Activated CD4-positive, alpha-beta memory T cell treated with anti-CD3 and anti-CD28 coated beads, Interleukin-2, amount 10 ng/mL, durations not matched to agents 7 days and 5 days (primary cell): ENCODE measurements around the gene ETS1. TPM values are rescaled to one million over a fixed set of nuclear protein-coding genes. Genes with fewer than 3 reads are reported as not detected.

ENCODE experiments used
- CTCF ChIA-PET: fragments of 350-600 bp; sonication (Branson Sonifier 250); formaldehyde crosslinking; loops from one replicate; lab custom pipeline; 2021; ENCODE audit warnings: antibody characterized with exemption, inconsistent platforms; lab: Charles Lee
- POLR2A ChIA-PET: fragments of 350-600 bp; sonication (Branson Sonifier 250); formaldehyde crosslinking; loops from one replicate; lab custom pipeline; 2021; ENCODE audit warnings: antibody characterized with exemption; lab: Charles Lee
- DNase-seq: peaks from one replicate; pipeline ENCODE4 v3.0.0-alpha.2; 2020
- H3K27ac Mint-ChIP-seq: one replicate; pipeline ENCODE4 v1.8.0; 2021; ENCODE audit warnings: mild to moderate bottlenecking, mixed read lengths
- H3K27me3 Mint-ChIP-seq: one replicate; pipeline ENCODE4 v1.8.0; 2021; ENCODE audit warnings: mixed read lengths
- H3K36me3 Mint-ChIP-seq: one replicate; pipeline ENCODE4 v1.8.0; 2021; ENCODE audit warnings: low read depth, mixed read lengths
- H3K4me1 Mint-ChIP-seq: one replicate; pipeline ENCODE4 v1.8.0; 2021; ENCODE audit warnings: mixed read lengths
- H3K4me3 Mint-ChIP-seq: one replicate; pipeline ENCODE4 v1.8.0; 2021; ENCODE audit warnings: mild to moderate bottlenecking, mixed read lengths
- H3K9me3 Mint-ChIP-seq: one replicate; pipeline ENCODE4 v1.8.0; 2021; ENCODE audit warnings: mixed read lengths
- total RNA-seq, 2 experiments: library from RNA; stranded (reverse); gene quantifications; one replicate each; pipeline ENCODE4 v1.2.3, GENCODE V29; 2021

The ETS1 gene
- total RNA-seq, 2 experiments from 2014 or later: 572 to 584 TPM

DNA sequence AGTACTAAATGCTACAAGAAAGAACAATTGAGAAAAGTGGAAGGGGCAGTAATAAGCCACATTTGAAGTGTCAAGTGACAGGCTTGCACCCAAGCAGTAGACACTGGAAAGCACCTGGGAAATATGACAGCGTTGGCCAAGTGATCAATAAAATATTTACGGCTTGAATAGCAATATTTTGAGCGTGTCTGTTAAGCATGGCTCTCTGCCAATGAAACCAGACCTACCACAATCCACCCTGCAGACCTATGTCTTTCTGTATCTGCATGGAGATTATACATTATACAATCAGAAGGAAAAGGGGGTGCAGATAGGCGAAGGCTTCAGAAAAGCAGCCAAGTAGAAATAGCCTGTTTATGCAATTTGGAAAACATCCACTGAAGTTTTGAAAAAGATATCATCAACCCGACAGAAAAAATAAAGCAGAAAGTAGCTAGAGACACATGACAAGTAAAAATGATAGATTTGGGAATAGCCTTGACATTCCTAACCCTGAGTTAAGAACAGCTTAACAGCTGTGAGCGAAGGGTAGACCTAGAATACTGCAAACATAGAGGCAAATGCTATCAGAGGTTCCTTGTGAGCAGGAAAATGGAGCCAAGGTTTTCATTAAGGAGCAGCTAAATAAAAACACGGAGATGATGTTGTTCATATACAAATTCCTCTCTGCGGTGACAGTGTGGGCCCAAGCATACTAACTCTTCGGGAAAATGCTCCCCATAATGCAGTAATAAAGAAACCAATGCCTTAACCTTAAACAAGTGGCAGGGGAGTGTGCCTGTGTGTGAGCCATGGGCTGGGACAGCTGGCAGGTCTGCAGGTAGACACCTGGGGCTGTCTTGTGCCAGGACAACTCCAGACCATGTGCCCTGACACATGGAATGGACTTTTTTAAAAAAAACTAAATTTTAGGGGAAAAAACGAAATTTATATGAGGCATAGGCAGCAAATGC is 71.3 kb downstream of the ETS1 start:
- no peak for DNase-seq

DNA sequence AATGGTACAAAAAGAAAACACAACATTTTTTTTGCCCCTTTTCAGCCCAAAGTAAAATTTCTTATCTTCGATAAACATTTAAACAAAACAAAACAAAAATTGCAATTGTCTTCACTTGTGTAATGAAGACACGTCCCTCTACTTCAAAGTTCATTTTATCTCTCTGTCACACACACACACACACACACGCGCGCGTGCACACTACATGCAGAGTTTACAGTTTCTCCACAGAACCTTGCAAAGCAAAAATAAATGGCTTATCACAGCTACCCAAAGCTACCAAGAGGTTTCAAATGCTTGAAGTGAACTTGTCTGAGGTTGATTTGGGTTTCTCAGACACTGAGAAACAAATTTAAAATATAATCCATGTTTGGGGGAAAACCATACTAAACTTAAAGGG is 72.3 kb downstream of the ETS1 start:
- no peak for DNase-seq
- POLR2A ChIA-PET: interaction anchor here (0.8 to 31.4 kb wide), 11 partner anchors 2 to 223 kb away, joined by 3 to 1025 read pairs (median 302); no protein-coding TSS in a partner anchor
- peak overlapping the region; percentile 97 for H3K4me3 Mint-ChIP-seq
- peaks cover 97% of the 10 kb centered on the region for H3K36me3 Mint-ChIP-seq
- CTCF ChIA-PET: interaction anchor here (0.9 to 8.4 kb wide), 8 partner anchors 22 to 316 kb away, joined by 3 to 110 read pairs (median 4); no protein-coding TSS in a partner anchor
- peaks cover 72% of the 10 kb centered on the region for H3K4me1 Mint-ChIP-seq
- peak overlapping the region; percentile 88 for H3K27ac Mint-ChIP-seq
- H3K27me3 Mint-ChIP-seq: no peaks in the 10 kb centered on the region
- no peaks in the 10 kb centered on the region for H3K9me3 Mint-ChIP-seq

More for the DNA sequence above, 71.3 kb downstream of the ETS1 start:
- H3K9me3 Mint-ChIP-seq: no peaks in the 10 kb centered on the region
- H3K4me3 Mint-ChIP-seq: peak overlapping the region; percentile 97
- H3K27ac Mint-ChIP-seq: peak overlapping the region; percentile 88
- H3K27me3 Mint-ChIP-seq: no peaks in the 10 kb centered on the region
- CTCF ChIA-PET: interaction anchor here (0.8 to 8.4 kb wide), 12 partner anchors 8 to 476 kb away, joined by 3 to 110 read pairs (median 4); no protein-coding TSS in a partner anchor
- peaks cover 97% of the 10 kb centered on the region for H3K36me3 Mint-ChIP-seq
- POLR2A ChIA-PET: interaction anchor here (0.8 to 31.4 kb wide), 15 partner anchors 1 to 318 kb away, joined by 3 to 1025 read pairs (median 59); no protein-coding TSS in a partner anchor
- H3K4me1 Mint-ChIP-seq: peaks cover 62% of the 10 kb centered on the region

DNA sequence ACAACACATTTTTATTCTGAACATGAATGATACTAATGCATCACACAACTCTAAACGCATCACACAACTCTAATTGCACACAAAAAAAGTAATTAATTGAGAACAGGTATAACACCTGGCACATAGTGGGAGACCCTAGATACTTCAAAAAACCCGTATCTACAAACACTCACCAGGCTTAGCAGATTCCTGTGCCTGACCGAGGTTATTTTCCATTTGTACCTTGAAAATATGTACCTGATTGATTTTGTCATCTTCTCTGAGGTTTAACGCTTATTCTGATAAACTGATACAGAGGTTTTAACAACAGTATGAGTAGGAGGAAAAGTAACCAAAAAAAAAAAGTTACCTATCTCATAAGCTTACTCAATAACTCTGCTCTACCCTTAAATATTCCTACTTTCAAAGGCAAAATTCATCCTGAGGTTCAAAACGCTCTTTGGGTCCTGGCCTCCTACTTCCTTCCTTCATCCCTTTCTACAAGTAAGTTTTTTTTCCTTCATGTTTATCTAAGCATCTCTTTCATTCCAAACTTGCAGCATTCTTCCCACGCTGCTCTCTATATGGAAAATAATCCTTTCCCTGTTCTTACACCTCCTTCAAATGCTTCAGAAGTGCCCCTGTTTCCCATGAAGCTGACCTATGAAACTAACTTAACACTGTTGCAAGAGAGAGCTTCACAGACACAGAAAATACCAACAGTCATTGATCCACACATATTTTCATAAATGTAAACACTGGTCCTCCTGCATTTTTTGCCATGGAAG is 73.3 kb downstream of the ETS1 start:
- no peak for DNase-seq
- Mint-ChIP-seq H3K4me3 (peak overlapping the region; percentile 97), H3K4me1 (peaks cover 82% of the 10 kb centered on the region), H3K27me3 (no peaks in the 10 kb centered on the region), H3K27ac (peak overlapping the region; percentile 88), H3K9me3 (no peaks in the 10 kb centered on the region), H3K36me3 (peaks cover 98% of the 10 kb centered on the region)
- POLR2A ChIA-PET: interaction anchor here (0.7 to 31.4 kb wide), 11 partner anchors 3 to 222 kb away, joined by 3 to 1025 read pairs (median 302); no protein-coding TSS in a partner anchor
- CTCF ChIA-PET: interaction anchor here (0.7 to 8.4 kb wide), 9 partner anchors 11 to 317 kb away, joined by 3 to 110 read pairs (median 4); no protein-coding TSS in a partner anchor

DNA sequence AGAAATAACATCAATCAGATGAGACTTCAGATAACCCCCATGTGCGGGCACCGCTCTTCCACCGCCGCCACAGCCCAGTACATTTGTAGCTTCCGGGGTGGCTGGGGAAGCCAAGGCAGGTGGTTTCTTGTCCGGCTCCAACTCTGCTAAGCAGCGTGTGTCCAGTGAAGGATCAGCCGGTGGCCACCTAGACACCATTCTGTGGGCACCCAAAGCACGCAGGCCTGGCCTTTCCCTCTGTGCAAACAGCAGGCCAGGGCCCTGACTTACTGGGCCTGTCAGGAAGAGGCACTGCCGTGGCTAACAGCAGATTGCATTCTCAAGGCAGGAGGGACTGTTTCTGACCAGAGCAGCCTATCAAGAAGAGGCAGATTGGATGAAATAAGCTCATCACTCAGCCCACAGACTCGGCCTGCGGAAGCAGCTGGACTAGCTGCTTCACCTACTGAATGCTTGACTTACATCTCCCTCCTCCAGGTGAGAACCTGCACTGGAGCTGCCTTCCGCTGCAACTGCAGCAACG is 74.8 kb downstream of the ETS1 start:
- CTCF ChIA-PET: interaction anchor here (0.8 to 6.6 kb wide), 10 partner anchors 12 to 473 kb away, joined by 3 to 80 read pairs (median 6); no protein-coding TSS in a partner anchor
- POLR2A ChIA-PET: interaction anchor here (0.9 to 31.4 kb wide), 17 partner anchors 4 to 245 kb away, joined by 3 to 1025 read pairs (median 11); partner anchors contain the start of gene FLI1
- Mint-ChIP-seq H3K36me3 (peaks cover 97% of the 10 kb centered on the region), H3K9me3 (no peaks in the 10 kb centered on the region), H3K4me1 (peaks cover 97% of the 10 kb centered on the region), H3K4me3 (peak overlapping the region; percentile 97), H3K27me3 (no peaks in the 10 kb centered on the region), H3K27ac (peak overlapping the region; percentile 88)
- DNase-seq: peak; percentile 63

DNA sequence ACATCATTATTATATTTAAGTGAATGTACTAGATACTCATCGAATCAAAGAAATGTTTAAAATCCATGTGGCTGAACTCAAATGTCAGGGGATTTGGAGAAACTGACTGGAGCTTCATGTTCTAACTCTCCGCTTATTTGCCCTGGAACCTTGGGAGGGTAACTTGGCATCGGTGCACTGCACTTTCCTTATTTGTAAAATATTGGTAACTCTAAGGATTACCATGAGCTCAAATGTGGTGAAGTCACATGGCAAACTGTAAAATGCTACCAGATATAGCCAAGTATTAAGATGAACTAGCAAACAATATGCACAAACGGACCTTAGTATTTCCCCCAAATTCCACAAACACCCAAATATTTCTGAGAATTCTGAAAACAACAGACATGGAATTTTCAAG is 75.6 kb downstream of the ETS1 start:
- DNase-seq: no peak
- ChIA-PET POLR2A (interaction anchor here (0.7 to 31.4 kb wide), 18 partner anchors 4 to 246 kb away, joined by 3 to 1025 read pairs (median 11); partner anchors contain the start of gene FLI1), CTCF (interaction anchor here (0.9 to 6.6 kb wide), 14 partner anchors 9 to 472 kb away, joined by 3 to 80 read pairs (median 8); no protein-coding TSS in a partner anchor)
- Mint-ChIP-seq H3K4me1 (peaks cover 98% of the 10 kb centered on the region), H3K27ac (peak overlapping the region; percentile 88), H3K9me3 (no peaks in the 10 kb centered on the region), H3K36me3 (peaks cover 97% of the 10 kb centered on the region), H3K27me3 (no peaks in the 10 kb centered on the region), H3K4me3 (peak overlapping the region; percentile 97)

DNA sequence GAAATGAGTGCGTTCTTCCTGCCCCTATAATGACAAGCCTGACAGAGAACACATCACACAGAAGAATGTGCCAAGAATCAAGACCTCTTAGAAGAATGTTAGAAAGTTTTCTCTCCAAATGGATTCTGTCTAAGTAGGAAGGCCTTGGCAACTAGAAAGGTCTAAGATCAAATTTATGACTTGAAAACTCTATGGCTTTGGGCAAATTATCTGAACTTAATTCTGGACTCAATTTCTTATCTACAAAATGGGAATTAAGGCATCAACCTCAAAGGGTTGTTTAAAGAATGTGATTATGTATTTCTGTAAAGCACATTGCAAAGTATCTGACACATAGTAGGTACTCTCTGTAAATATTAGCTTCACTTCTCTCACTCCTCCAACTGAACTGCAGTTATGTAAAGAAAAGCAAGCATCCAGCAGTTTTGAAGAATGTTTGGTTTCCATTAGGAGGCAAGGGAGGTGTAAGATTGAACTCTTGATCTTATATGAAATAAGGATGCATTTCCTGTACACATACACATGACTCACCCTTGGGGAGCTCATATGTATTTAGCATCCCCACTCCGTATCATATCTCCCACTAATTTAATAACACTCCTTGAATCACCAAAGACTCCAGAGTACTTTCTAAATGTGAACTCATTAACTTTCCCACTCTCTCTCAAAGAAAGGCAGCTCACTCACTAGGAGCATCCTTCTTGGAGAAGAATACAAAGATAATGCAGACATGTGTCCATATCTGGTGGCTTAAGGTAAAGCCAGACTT is 77.6 kb downstream of the ETS1 start:
- CTCF ChIA-PET: interaction anchor here (0.7 to 6.6 kb wide), 13 partner anchors 7 to 209 kb away, joined by 3 to 80 read pairs (median 8); no protein-coding TSS in a partner anchor
- Mint-ChIP-seq H3K27ac (peak overlapping the region; percentile 71), H3K9me3 (no peaks in the 10 kb centered on the region), H3K4me3 (peak overlapping the region; percentile 69), H3K4me1 (peaks cover 100% of the 10 kb centered on the region), H3K36me3 (peaks cover 96% of the 10 kb centered on the region), H3K27me3 (no peaks in the 10 kb centered on the region)
- POLR2A ChIA-PET: interaction anchor here (0.8 to 31.4 kb wide), 19 partner anchors 2 to 218 kb away, joined by 3 to 1025 read pairs (median 6); partner anchors contain the start of gene FLI1
- DNase-seq: no peak

DNA sequence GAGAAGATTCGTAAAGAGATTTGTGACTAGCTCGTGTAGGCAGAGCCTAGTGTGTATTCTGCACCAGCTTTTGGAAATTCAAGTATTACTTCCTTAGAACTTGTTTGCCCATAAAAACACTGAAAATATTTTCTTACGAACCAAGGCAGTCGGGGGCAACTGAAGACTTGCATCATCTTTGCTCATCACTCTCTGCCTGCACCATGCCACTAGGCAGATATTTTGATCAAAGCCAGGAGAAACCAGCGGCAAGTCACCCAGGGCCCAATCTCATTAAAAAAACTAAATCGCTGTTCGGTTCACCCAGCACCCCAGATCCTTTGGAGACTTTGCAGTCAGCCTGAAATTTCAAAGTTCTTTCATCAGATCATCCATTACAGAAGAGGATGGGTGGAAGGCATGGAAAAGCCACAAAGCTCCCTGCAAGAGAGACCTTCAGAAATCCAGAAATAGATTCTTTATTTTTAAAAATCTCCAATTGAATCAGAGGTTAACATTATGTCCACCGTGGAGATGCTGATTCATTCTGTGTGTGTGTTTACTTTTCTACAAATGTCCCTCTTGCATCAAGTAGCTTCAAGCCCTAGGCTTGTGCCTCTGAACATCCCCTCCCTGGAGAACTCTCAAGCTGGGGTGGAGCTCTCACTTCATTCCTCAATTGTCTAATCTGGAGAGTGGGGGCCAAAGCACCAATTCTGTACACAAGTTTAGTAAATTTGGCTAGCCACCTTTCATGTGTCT is 78.4 kb downstream of the ETS1 start:
- ChIA-PET CTCF (interaction anchor here (0.5 to 6.6 kb wide), 17 partner anchors 8 to 210 kb away, joined by 3 to 80 read pairs (median 5); no protein-coding TSS in a partner anchor), POLR2A (interaction anchor here (0.6 to 31.4 kb wide), 17 partner anchors 2 to 217 kb away, joined by 3 to 1025 read pairs (median 5); no protein-coding TSS in a partner anchor)
- Mint-ChIP-seq H3K4me1 (peaks cover 100% of the 10 kb centered on the region), H3K9me3 (no peaks in the 10 kb centered on the region), H3K4me3 (peak overlapping the region; percentile 69), H3K27me3 (no peaks in the 10 kb centered on the region), H3K27ac (peak overlapping the region; percentile 71), H3K36me3 (peaks cover 96% of the 10 kb centered on the region)
- DNase-seq: no peak

DNA sequence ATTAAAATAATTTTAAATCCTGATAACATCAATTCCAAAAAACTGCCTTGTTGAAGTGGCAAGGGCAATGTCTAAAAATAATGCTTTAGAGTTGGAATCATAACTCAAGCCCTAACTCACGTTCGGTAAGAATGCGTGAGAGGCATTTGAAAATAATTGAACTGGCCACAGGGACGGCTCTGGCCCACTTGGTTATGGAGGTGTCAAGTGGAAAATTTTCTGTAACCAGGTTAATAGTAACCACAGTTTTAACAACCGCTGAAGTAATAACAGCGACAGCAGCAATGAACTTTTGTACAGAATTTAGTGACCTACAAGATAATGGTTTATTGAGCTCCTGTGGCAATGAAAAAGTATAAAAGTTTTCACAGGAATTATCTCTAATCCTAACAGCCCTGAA is 79.4 kb downstream of the ETS1 start:
- Mint-ChIP-seq H3K4me1 (peaks cover 99% of the 10 kb centered on the region), H3K27me3 (no peaks in the 10 kb centered on the region), H3K4me3 (peak overlapping the region; percentile 69), H3K27ac (peak overlapping the region; percentile 71), H3K9me3 (no peaks in the 10 kb centered on the region), H3K36me3 (peaks cover 92% of the 10 kb centered on the region)
- ChIA-PET POLR2A (interaction anchor here (0.9 to 31.4 kb wide), 13 partner anchors 1 to 216 kb away, joined by 3 to 1025 read pairs (median 17); no protein-coding TSS in a partner anchor), CTCF (interaction anchor here (1.0 to 6.6 kb wide), 13 partner anchors 9 to 323 kb away, joined by 3 to 80 read pairs (median 4); no protein-coding TSS in a partner anchor)
- DNase-seq: no peak

DNA sequence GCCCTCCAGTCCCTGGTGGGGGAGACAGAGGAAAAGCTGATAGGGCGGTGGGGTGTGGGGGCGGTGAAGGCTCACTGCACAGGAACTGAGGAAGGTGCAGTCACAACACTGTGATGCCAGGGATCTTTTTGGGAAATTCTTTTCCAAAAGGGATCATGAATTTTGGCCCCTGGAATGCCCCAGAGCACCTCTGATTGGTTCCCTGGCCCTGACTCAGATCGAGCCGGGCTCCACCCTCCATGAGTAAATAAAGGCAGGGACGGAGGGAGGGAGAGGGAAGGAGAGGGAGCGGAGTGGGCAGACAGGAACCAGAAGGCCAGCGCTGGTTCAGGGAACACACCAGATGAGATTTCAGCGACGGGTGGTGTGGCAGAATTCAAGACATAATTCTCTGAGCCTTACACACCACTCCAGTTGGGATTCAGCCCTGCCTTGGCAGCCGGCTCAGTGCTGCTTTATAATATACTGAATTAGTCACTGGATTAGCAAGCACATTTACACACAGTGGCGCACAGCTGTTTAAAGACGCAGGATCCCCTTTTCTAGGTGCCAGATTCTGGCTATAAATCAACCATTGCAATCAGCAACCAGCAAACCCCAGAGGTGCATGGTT is 80.3 kb downstream of the ETS1 start:
- H3K36me3 Mint-ChIP-seq: peaks cover 88% of the 10 kb centered on the region
- CTCF ChIA-PET: interaction anchor here (1.0 to 6.6 kb wide), 5 partner anchors 12 to 324 kb away, joined by 3 to 80 read pairs (median 6); no protein-coding TSS in a partner anchor
- no peaks in the 10 kb centered on the region for H3K9me3 Mint-ChIP-seq
- POLR2A ChIA-PET: interaction anchor here (0.5 to 31.4 kb wide), 13 partner anchors 0 to 215 kb away, joined by 3 to 1025 read pairs (median 6); partner anchors contain the start of gene FLI1
- H3K27ac Mint-ChIP-seq: peak overlapping the region; percentile 71
- H3K4me1 Mint-ChIP-seq: peaks cover 99% of the 10 kb centered on the region
- H3K27me3 Mint-ChIP-seq: no peaks in the 10 kb centered on the region
- H3K4me3 Mint-ChIP-seq: peak overlapping the region; percentile 69
- DNase-seq: no peak

DNA sequence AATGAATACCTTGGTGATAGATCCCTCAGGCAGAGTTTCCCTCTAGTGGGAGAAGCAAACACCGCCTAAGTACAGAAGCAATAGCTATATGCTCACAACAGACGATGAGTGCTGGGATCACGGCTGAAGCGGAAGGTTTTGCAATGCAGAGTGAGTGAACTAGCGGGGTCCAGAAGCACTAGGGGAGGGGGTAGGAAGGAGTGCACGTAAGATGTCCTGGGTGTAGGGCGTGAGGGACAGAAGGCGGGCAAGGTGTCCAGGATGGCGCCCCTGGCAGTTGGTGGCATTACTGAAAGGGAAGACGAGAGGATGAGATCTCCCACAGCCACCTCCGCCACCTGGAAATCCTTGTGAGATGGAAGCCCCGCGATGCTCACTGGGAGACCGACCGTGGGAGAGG is 81.0 kb downstream of the ETS1 start:
- H3K36me3 Mint-ChIP-seq: peaks cover 89% of the 10 kb centered on the region
- H3K9me3 Mint-ChIP-seq: no peaks in the 10 kb centered on the region
- POLR2A ChIA-PET: interaction anchor here (0.8 to 31.4 kb wide), 12 partner anchors 1 to 215 kb away, joined by 3 to 1025 read pairs (median 16); partner anchors contain the start of gene FLI1
- peak overlapping the region; percentile 71 for H3K27ac Mint-ChIP-seq
- CTCF ChIA-PET: interaction anchor here (0.9 to 4.8 kb wide), 12 partner anchors 10 to 333 kb away, joined by 3 to 44 read pairs (median 6); no protein-coding TSS in a partner anchor
- no peaks in the 10 kb centered on the region for H3K27me3 Mint-ChIP-seq
- H3K4me1 Mint-ChIP-seq: peaks cover 99% of the 10 kb centered on the region
- peak overlapping the region; percentile 69 for H3K4me3 Mint-ChIP-seq
- DNase-seq: no peak
